Esophagus squamous epithelium (tissue), 4 donors: Measurements from ENCODE around the gene DAD1.

ENCODE experiments used
- POLR2A ChIP-seq, 4 donors: fragments of 450-650 bp; IDR thresholded peaks; one replicate each; pipeline ENCODE4 v1.6.1; 2017; ENCODE audit warnings: antibody characterized with exemption in 4 of 4, mild to moderate bottlenecking in 4 of 4, moderate library complexity in 3 of 4
- TF ChIP-seq, protein P1 (sequence below), 6 experiments: fragments of 450-650 bp in 4 of 6; fragments of 200-600 bp in 2 of 6; sonication (generic) in 2 of 6; IDR thresholded peaks; one replicate each; pipeline ENCODE4 v1.5.1; 2016 to 2019; ENCODE audit warnings: antibody characterized with exemption in 6 of 6, mild to moderate bottlenecking in 4 of 6, moderate library complexity in 4 of 6

DNA sequence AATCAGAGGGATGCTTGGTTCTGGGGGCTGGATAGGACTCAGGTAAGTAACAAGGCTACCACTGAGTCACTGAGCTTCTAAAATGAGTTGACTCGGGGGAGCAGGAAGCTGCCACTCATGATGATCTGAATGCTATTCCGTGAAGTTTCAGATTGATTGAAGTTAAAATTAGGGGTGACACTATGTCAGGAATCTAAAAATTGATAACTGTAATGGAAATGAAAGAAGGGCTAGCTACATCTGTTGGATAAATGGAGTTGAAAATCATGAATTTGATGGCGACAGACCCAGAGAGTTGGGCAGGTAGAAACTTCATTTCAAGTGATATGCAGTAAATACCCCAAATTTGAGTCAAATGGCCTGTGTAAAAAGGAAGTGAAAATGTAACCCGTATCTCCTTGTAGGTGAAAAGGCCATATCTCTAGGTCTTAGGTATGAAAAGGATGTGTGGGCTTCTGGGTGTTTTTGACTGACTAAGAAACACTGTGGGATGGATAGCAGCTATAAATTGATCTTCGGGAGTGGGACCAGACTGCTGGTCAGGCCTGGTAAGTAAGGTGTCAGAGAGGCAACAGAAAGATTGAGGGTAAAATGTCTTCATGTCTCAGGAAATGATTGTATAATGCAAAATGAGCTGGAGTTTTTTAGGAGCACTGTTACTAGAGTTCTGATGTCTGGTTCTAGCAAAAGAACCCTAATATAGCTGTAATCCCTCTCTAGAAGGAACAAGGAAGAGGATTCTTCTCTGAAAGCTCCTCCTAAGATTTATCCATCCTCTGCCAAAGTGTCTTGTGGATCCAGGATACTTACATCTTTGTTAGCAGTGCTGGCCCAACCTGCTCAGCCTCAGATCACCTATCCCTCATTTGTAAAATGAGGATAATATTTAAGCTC lies 57.3 kb downstream of the DAD1 start:
- TF ChIP-seq, protein P1, sequence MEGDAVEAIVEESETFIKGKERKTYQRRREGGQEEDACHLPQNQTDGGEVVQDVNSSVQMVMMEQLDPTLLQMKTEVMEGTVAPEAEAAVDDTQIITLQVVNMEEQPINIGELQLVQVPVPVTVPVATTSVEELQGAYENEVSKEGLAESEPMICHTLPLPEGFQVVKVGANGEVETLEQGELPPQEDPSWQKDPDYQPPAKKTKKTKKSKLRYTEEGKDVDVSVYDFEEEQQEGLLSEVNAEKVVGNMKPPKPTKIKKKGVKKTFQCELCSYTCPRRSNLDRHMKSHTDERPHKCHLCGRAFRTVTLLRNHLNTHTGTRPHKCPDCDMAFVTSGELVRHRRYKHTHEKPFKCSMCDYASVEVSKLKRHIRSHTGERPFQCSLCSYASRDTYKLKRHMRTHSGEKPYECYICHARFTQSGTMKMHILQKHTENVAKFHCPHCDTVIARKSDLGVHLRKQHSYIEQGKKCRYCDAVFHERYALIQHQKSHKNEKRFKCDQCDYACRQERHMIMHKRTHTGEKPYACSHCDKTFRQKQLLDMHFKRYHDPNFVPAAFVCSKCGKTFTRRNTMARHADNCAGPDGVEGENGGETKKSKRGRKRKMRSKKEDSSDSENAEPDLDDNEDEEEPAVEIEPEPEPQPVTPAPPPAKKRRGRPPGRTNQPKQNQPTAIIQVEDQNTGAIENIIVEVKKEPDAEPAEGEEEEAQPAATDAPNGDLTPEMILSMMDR (IDR thresholded peaks at IDR 0.05): no peak
- TF ChIP-seq POLR2A (IDR thresholded peaks at IDR 0.05): peak in 1 of 4 donors; percentile 25
